Activated CD4-positive, alpha-beta T cell treated with anti-CD3 and anti-CD28 coated beads for 1 hour (primary cell): ENCODE data around the gene PTTG1.
A peak's percentile ranks its signal among the peaks of the same experiment; 100 is the strongest.
"Not testable (repeated sequence)": the region's sequence is repeated elsewhere in the genome, so short reads cannot be mapped to it uniquely, and the experiment has no call there.

Experiments
- DNase-seq: peaks from one replicate; pipeline ENCODE4 v3.0.0-alpha.2; 2020

Gene PTTG1

DNA sequence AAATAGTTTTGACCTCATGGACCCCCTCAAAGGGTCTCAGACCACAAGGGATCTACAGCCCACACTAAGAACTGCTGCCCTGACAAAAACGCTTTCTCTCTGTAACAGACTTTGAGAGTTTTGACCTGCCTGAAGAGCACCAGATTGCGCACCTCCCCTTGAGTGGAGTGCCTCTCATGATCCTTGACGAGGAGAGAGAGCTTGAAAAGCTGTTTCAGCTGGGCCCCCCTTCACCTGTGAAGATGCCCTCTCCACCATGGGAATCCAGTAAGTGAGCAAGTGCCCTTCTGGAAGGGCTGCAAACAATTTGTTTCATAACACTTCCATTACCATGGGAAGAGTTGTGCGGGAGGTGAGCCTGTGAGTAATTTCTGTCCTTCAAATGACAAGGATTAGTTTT lies 6.0 kb downstream of the PTTG1 start:
- DNase-seq = no peak

DNA sequence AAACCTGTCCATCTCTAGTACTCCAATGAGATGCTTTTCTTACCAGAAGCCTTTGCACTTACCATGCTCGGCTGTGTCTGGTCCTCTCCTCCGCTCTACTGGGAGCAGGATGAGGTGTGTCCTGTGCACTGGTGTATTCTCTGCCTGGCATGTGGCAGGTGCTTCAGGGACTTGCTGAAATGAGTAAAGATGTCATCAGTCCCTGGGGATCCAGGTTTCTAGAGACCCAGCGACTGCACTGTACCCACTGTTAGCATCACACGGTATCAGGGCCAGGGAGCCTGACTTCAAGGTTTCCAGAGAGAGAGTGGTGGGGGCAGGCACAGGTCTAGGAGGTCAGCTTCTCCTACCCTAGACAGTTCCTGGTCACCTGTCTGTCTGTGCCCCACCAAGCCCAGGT lies 10.5 kb downstream of the PTTG1 start:
- DNase-seq = no peak

DNA sequence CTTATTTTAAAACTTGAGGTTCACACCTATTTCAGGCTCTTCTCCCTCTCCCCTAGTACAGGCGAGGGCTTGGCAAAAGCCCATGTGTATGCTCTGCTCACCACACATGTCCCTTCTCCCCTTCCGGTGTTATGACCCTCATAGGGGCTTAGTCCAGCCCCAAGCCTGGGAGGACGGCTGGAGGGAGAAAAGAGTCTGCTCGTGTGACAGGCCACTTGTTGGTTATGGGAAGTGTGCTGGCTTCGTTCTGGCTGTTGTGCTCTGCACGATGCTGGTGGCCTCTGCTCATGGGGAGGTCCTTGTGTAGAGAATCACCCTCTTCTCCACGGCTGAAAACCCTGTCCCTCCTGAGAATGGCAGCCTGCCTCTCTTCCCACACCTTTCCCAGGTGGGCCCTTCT lies 11.1 kb downstream of the PTTG1 start:
- DNase-seq = no peak

DNA sequence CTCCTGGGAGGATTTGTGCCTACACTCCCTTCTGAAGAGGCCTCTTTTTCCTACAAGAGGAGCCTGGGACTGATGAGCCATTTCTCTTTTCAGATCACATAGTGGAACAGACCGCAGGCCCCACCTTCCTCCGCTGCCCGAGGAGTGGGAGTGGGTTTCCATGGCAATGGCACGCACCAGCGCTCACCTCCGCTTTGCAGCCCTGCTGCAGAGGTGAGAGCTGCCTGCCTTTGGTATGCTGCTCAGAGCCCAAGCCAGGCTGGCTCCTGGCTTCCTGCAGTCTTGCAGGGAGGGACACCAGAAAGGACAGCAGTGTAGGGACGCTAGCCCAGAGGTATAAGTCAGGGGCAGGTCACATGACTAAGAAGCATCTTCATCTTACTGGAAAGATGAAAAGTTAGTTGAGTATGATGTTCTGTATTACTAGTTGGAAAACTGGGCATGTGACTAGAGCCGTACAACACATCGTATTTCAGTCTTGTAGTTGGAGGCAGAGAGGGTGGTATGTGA lies 12.4 kb downstream of the PTTG1 start:
- DNase-seq = no peak

DNA sequence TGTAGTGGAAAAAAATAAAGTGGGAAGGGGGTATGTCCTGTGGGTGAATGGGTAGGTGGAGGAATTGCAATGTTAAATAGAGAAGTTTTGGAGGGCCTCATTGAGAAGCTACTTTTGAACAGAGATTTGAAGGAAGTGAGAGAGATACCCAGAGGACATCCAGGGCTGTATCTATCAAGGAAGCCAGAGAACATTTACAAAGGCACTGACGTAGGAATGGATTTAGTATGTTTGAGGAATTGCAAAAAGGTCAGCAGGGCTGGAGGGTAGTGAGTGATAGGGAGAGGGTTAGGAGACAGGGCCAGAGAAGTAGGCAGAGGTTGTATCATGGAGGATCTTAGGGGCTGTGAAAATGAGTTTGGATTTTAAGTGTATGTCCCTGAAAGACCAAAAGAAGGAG lies 13.9 kb downstream of the PTTG1 start:
- no peak for DNase-seq

DNA sequence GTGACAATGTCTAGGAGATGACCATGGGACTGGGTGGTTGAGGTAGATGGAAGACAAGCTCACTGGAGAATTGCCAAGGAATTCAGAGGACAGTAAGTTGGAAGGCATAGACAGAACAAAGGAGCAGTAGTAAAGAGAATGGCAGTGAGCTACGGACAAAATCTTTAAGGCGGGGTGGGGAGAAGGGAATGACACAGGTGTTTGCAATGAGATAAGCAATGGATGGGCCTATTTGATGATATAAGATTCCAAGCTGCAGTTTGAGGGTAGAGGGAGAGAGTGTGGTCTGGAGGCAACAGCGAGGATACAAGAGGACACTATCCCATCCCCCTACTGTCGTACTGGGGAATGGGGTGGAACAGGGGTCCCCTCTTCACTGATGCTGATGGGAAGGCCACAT lies 14.4 kb downstream of the PTTG1 start:
- no peak for DNase-seq

DNA sequence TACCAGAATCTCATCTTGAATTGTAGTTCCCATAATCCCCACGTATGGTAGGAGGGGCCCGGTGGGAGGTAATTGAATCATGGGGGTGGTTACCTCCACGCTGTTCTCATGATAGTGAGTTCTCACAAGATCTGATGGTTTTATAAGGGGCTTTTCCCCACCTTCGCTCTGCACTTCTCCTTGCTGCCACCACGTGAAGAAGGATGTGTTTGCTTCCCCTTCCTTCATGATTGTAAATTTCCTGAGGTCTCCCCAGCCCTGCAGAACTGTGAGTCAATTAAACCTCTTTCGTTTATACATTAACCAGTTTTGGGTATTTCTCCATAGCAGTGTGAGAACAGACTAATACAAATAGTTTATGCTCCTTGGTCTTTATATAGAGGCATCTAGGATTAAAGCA lies 15.0 kb downstream of the PTTG1 start:
- not testable (repeated sequence) for DNase-seq

DNA sequence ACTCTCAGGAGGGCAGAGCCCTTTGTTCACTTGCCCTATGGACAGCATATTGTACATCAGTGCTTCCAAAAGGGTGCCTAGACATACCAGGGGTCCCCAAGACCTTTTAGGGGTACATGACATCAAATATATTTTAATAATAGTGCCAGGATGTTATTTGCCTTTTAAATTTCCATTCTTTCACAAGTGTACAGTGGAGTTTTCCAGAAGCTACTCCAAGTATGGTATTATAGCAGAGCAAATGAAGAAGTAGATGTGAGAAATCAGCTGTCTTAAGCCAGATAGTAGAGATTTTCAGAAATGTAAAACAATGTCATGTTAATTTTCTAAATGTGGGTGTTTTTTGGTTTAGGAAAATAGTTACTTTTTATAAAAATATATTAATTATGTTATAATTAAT lies 15.6 kb downstream of the PTTG1 start:
- DNase-seq = no peak

DNA sequence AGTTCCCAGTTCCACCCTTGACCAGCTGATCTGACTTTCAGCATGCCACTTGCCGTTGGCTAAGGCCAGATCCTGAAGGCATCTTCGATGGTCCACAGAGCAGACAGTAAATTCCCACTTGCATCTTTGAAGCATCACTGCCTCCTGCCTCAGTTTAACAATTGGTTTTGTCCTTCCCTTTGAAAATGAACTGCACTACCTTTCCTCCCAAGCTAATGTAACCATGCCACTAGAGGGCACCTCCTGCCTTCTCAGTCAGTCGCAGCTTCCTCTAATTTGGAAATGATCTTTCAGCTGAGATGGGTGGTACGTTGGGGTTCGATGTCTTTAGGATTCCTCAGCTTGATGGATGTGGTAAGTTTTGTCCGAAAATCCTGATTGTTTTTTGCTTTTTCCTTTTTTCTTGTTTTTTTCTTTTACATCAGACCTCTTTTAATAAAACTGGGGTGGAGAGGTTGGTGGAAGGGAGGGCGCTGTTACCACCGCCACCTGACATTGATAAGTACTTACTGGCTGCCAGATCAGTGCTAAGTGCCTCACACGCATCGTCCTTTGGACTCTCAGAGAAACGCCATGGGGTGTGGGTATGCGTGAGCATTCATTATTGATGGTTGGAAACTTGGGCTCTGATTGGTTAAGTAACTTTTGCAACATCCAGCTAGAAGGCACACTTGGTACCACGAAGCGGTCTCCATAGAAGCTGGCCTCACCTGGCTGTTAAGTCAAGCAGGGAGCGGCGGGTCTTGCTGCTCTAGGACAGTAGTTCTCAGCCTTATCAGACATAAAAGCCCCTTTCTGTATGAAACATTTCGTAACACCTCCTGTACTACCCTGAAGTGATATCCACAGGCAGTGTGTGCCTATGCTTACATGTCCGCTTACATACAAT lies 16.9 kb downstream of the PTTG1 start:
- DNase-seq = peak; percentile 34

DNA sequence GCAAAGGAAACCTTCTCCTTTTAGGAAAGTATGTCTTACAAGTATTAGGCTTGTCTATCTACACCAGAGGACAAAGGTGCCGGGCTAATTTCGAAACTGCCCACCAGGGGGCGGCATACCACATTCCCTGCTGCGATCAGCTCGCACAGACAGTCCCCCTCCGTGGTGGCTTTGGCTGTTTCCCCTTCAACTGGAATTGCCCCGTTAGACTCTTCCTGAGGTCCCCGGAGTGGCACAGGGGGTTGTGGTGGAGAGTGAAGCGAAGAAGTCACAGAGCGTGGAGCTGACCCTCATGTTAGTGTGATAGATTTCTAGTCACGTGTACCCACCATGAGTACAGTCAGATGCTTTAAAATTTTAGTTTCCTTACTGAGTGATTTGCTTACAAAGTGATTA lies 17.5 kb downstream of the PTTG1 start:
- DNase-seq = peak; percentile 84

DNA sequence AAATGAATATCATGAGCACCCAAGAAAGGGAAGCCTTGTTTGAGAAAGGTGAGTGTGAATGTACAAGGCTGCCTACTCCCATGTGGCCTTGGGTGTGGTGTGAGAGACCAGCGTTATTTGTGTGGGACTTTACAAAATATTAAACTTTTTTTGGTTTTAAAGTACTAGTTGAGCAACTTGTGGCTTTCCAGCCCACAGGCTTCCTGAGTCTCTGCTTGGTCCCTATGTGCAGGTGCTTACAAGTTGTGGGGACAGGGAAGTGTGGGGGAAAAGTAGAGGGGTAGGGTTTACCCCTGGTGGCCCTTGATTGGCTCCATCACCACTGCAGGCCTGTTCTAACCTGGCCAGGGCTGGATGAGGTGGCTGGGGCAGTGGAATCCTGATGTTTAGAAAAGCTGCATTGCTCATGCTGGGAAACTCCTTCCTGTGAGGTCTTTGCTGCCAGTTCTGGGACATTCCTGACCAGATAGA lies 19.7 kb downstream of the PTTG1 start:
- no peak for DNase-seq

DNA sequence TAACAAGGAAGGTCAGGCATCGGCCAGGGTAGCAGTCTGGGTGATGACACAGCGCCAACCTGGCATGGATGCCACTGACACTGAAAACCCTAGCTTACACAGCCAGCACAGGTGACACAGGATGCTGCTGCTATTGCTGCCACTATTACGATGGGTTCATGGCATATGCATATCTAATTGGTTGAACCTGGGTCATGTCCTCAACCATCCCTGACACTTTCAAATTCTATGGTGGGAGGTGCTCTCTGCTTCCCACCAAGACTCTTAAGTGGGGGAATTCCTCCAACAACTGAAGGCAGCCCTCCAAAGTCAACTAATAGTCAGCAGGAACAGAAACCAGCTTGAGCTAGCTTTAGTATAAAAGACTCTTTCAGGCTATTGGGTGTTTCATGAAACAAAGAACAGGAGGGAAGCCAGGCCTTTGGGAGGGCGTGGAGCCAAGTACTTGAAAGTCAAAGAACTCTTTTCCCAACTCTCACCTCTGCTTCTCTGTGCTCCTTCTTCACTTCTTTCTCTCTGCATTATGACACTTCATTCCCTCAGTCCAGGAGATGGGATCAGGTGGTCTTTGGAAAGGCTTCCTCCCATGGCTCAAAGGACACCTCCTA lies 21.3 kb downstream of the PTTG1 start:
- DNase-seq = no peak

DNA sequence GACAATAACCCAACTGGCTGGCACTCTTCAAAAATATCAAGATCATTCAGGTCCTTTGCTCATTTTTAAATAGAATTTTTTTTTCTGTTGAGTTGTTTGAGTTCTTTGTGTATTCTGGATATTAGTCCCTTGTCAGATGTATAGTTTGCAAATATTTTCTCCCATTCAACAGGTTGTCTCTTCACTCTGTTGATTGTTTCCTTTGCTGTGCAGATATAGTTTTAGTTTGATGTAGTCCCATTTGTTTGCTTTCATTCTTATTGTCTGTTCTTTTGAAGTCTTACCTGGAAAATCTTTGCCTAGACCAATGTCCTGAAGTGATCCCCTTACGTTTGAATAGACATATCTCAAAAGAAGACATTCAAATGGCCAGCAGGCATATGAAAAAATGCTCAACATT lies 22.8 kb downstream of the PTTG1 start:
- DNase-seq = no peak

DNA sequence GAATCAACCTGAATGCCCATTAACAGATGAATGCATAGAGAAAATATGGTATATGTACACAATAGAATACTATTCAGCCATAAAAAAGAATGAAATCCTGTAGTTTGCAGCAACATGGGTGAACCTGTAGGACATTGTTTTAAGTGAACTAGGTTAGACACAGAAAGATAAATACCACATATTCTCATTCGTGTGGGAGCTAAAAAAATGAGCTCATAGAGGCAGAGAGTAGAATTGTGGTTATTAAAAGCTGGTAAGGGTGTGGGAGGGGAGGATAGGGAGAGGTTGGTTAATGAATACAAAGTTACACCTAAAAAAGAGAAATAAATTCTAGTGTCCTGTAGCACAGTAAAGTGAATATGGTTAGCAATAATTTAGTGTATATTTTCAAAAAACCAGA lies 23.5 kb downstream of the PTTG1 start:
- no peak for DNase-seq

DNA sequence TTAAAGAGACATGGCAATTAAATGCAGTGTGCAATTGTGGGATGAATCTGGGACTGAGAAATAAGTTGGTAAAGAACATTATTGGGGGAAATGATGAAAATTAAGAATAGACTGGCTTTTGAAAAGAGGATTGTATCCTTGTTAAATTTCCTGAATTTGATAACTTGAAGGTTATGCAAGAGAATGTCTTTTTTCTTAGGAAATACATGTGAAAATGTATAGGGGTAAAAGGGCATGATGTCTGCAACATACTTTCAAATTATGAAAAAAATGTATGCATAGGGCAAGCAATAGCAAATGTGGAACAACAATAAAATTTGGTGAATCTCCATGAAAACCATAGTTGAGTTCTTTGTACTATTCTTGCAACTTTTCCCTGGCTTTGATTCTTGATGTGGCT lies 24.1 kb downstream of the PTTG1 start:
- DNase-seq = no peak

DNA sequence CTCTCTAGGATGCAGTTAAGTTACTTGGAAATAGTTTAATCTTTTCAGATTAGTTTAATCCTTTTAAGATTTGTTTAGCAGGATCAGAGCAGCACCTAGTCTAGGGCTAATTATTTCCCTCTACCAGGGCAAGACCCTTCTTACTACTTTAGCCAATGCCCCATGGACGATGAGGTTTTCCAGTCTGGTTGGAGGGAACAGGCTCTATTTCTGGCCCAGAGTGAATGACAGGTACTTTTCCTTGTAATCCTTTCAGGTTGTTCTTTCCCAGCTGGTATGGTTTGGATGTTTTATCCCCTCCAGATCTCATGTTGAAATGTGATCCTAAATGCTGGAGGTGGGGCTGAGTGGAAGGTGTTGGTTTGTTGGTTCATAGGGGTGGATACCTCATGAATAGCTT lies 27.2 kb downstream of the PTTG1 start:
- DNase-seq = no peak

DNA sequence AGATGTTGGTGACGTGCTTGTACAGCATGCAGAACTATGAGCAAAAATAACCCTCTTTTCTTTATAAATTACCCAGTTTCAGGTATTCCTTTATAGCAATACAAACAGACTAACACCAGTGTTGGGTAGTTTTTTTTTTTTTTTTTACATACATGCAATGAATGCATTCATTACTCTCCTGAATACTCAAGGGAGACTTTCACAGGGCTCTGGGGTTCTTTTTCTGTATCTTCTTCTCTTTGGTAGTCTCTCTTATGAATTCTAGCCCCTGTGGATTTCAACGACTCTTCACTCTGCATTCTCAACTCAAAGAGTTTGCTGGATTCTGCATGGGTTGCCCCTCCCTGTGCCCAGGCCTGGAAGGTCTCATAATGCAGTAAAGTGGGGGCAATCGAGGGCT lies 27.8 kb downstream of the PTTG1 start:
- no peak for DNase-seq

DNA sequence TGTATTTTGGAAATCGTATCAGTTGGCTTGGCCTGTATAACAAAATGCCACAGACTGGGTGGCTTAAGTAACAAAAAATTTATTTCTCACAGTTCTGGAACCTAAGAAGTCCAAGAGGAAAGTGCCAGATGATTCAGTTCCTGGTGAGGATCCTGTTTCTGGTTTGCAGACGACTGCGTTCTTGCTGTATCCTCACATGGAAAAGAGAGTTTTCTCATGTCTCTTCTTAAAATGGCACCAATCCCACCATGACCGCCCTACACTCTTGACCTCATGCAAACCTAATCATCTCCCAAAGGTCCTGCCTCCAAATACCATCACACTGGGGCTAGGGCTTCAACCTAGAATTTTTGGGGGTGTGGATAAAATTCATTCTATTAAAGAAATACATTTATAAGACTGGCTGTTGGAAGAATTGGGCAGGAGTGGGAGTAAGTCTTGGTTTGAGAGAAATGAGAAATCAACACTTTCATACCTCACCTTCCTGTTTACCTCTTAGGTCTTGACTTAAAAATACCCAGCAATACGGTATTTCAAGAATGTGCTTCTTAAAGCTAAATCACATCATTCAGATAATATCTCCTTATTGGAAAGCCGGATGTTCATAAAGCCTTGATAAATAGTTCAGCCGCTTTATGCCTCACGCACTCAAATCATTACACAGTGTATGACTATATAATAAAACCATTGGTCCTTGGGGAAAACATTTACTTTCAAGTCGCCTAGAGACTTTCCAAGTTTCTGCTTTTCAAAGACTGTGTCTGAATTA lies 28.7 kb downstream of the PTTG1 start:
- no peak for DNase-seq

DNA sequence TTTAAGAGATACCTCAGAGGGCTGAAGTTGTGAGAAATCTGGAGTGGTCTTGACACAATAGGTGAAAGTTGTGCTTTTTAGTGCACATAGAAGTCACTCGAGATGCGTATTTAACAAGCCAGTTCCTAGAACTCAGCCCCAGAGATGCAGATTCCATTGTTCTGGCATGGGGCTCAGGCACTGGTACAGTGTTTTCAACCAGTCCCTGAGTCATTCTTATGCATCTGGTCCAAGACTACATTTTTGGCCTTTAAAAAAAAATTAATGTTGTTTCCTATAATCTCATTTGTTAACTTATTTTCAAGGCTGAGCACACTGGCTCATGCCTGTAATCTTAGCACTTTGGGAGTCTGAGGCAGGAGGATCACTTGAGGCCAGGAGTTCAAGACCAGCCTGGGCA lies 29.6 kb downstream of the PTTG1 start:
- DNase-seq = no peak

DNA sequence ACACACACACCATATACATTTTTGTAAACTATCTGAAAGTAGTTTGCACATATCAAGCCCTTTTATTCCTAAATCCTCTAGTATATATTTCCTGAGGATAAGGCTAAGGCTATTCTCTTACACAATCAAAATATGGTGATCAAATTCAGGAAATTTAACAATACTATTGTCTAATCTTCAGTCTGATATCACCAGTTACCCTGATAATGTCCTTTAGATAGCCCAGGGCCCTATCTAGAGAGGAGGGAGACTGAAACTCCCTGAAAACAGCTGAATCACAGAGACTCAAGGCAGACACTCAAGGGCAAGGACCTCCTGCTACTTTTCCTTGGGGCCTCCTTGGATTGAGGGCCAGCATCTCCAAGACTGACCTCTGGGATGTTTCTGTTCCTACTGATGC lies 30.4 kb downstream of the PTTG1 start:
- no peak for DNase-seq

DNA sequence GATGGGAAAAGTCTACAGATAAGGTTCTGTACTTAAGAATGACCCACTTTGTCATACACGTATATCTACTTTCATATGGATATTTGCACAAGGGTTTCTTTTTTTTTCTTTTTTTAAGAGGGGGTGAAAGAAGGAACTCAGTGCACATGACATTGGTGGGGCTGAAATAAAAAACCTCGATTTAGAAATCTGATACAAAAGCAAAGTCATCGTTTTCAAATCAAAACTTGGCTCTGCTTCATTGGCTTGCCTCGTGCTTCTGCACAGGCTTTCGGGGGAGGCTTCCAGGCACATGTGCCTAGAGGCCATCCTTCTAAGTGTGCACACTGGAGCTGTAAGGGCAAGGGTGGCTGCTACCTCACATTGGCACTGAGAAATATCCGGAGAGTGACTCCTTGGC lies 31.1 kb downstream of the PTTG1 start:
- DNase-seq = no peak

DNA sequence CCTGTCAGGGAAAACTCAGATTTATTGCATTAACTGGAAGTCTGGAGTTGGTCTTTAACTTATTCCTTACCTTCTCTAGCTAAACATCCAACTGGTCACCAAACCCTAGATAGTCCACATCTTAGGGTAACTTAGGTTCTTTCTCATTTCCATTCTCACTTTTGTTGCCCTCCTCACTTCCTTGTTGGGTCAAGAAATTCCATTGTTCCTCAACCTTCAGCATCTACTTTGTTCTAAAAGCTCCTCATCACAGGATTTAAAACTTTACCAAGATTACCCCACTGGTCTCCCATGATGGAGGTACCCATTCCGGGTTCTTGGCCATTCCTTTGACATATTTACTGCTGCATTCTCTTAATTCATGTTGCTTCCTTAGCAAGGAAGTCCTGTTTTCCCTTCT lies 32.1 kb downstream of the PTTG1 start:
- no peak for DNase-seq

DNA sequence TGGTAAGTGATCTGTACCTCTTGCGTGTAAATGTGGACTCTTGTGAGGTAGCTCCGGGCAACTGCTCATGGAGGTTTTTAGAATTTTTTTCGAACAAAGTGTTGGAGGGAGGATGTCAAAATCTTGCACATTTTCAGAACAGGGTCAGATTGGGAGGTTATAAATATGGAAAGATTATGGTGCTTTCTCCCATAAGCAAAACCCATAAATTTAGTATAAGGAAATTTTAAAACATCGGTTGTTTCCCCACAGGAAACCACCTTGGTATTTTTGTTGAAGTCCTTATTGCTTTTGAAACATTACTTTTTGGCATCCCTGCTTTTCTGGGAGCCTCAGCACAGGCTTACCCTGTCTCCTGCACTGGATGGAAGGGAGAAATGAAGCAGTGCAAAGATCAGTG lies 33.9 kb downstream of the PTTG1 start:
- DNase-seq = no peak
